ENCODE measurements around the gene FOXJ1.

Gene FOXJ1

DNA sequence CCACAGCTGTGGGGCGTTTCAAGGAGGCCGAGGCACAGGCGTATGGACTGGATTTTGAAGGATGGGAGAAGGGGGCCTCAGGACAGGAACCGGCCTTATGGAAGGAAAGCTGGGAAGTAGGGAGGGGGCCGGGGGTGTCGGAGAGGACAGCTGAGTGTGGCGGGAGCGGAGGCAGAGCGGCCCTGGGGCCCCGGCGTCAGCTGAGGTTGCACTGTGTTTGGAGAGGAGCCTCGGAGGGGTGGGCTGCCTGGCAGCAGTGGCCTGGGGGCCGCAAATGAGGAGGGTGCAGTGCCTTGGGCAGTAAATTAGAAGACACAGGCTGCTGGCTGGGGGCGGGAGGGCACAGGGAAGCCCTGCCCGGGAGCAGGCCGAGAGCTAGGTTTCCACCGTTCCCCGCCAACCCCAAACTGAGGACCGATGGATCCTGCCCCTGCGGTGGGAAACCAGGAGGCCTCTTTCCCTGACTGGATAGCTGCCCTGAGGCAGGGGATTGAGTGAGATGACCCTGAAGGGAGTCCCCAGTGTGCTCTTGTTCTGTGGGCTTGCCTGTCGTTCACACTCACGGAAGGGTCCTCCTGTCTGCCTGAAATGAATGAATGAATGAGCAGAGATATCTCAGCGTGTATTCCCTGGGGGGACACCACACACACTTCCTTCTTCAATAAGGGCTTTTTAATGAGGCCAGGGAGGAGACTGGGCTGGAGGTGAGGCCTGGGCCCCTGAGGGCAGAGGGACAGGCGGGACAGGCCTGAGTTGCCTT lies 18.4 kb downstream of the FOXJ1 start:
- DNase-seq = no peak

DNA sequence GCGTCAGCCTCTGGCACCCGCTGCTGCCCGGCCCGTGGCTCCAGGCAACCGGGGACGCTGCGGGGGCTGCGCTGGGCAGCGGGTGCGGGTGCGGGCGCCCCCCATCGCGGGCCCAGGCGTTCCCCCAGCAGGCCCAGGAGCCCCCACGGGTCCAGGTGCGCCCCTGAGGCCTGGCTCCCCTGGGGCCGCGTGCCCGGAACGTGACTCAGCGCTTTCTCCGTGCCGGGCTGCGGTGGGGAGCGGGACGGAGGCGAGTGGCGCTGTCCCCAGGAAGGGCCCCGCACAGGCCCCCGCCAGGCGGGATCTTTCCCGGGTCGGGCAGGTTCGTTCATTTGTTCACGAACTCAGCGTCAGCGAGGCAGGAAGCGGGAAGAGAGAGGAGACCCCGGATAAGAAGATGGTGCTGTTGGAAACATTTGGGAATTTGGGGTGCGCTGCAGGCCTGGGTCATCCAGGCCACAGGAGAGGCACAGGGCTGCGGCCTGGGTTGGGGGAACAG lies 19.1 kb downstream of the FOXJ1 start:
- DNase-seq = no peak

DNA sequence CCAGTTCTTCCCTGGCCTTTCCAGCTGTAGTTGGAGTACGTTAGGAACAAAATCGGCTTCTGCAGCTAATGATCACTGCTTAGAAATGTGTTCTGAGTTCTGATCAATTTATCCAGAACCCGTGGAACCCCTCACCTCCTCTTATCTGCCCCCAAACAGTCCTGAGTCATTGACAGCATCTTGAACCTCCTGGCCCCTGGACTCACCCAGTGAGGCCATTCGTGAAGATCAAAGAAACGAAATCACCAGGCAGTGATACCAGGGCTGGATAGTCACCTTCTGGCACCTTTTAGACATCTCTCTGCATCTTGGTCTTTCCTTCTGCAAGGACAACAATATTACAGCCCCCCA lies 20.4 kb downstream of the FOXJ1 start:
- DNase-seq = no peak

- no peak for DNase-seq
These were observed 21.4 kb downstream of the FOXJ1 start for GRCh38 chr17:76119409-76120371.

DNA sequence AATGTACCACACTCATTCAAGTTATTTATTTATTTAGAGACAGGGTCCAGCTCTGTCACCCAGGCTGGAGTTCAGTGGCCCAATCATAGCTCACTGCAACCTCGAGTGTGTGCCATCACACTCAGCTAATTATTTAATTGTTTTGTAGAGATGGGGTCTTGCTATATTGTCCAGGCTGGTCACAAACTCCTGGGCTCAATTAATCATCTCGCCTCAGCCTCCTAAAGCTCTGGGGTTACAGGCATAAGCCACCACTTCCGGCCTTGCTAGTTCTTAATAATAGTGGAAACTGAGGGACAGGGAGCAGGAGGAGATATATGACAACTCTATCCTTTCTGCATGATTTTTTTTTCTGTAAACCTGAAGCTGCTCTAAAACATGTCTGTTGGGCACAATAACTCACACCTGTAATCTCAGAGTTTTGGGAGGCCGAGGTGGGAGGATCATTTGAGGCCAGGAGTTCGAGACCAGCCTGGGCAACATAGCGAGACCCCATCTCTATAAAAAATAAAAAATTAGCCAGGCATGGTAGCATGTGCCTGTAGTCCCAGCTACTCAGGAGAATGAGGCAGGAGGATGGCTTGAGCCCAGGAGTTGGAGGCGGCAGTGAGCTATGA lies 25.8 kb downstream of the FOXJ1 start:
- no peak for DNase-seq

DNA sequence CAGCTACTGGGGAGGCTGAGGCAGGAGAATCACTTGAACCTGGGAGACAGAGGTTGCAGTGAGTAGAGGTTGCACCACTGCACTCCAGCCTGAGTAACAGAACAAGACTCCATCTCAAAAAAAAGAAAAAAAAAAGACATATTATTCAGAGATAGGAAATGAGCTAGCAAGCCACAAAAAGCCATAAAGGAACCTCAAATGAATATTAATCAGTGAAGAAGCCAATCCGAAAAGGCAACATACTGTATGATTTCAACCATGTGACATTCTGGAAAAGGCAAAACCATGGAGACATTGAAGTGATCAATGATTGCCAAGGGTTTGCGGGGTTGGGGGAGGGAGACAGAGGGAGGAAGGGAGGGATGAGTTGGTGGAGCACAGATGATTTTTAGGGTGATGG lies 29.1 kb downstream of the FOXJ1 start:
- DNase-seq = no peak

GRCh38 chr17:76107509-76107908 lies 33.5 kb downstream of the FOXJ1 start:
- peak in 1 of 2 experiments; percentile 15 for DNase-seq

DNA sequence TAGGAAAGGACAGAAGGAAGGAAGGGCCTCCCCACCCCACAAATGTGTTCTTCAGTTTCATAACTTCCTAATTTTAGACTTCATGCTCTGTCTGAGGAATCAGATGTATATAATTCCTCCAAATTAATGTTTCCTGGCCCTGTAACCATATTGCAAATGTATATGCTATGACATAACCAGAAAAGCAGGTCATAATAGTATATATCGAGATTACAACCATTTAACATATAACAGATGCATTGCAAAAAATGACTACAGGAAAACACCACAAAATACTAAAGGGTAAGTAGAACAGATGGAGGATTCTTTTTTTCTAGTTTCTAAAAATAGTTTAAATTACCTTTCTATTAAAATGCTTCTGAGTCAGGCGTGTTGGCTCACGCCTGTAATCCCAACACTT lies 34.3 kb downstream of the FOXJ1 start:
- no peak for DNase-seq

DNA sequence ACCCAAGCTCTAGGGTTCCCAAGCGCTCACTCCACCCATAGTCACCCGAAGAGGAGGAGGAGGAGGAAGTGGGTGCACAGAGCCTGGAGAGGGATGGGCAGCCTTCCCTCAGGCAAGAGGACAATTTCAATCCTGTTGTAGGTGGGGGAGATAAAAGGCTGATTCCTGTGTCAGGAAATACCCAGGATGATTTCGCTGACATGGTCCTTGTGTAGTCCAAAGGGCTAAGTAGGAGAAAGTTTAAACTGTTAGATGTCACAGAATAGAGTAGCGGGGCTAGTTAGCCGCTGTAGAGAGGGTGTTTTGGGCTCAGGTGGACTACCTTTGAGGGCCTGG lies 36.2 kb downstream of the FOXJ1 start:
- no peak for DNase-seq

- no peak for DNase-seq
These were observed 36.7 kb downstream of the FOXJ1 start for GRCh38 chr17:76104140-76104895.

GRCh38 chr17:76103274-76104139 lies 37.5 kb downstream of the FOXJ1 start, which contains the start of gene EXOC7:
Gene EXOC7, minus strand, starts transcription at chr17:76103787. Its CDS starts 95 bp downstream, at chr17:76103692.
- DNase-seq = peak; percentile 95 to 96

GRCh38 chr17:76102944-76103273 lies 38.1 kb downstream of the FOXJ1 start:
- no peak for DNase-seq

- no peak for DNase-seq
These were observed 43.2 kb downstream of the FOXJ1 start for GRCh38 chr17:76097716-76098295.

- no peak for DNase-seq
These were observed 45.1 kb downstream of the FOXJ1 start for GRCh38 chr17:76095943-76096342.

GRCh38 chr17:76094046-76094445 lies 47.0 kb downstream of the FOXJ1 start:
- DNase-seq = no peak

GRCh38 chr17:76092526-76093413 lies 48.3 kb downstream of the FOXJ1 start:
- DNase-seq = no peak

GRCh38 chr17:76091526-76092286 lies 49.3 kb downstream of the FOXJ1 start:
- no peak for DNase-seq

DNA sequence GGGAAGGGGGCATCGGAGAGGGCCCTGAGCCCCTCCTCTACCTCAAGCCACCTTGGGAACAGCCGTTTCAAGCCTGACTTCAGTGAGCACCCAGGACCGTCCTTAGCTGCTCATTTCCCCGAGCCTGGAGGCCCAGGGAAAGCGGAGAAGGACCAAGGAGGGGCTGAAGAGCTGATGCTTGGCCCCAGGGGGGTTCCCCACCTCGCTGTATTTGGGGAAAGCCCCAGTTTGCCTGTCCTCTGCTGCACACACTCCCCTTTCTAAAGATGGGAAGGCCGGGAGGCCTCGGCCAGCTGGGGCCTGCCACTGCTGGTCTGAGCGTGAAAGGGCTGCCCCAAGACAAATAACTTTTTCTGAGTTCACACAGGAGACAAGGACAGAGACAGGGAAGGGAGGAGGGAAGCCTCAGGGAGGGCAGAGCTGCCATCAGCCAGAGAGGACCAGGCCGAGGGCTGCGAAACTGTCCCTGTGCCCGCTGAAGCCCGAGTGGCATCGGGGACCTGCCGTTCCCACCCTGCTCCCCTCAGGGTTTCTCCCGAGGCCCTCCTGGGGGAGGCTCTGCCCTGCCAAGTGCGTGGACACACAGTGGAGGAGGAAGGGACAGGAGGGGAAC lies 50.4 kb downstream of the FOXJ1 start:
- no peak for DNase-seq

Data from NCI-H2081 (cell line).